ENCODE measurements around the gene LRRC56. TPM values are rescaled to one million over a fixed set of nuclear protein-coding genes. Genes with fewer than 3 reads are reported as not detected.

LRRC56 gene
- total RNA-seq, 2 experiments from 2014 or later = 1.9 to 2.2 TPM

DNA sequence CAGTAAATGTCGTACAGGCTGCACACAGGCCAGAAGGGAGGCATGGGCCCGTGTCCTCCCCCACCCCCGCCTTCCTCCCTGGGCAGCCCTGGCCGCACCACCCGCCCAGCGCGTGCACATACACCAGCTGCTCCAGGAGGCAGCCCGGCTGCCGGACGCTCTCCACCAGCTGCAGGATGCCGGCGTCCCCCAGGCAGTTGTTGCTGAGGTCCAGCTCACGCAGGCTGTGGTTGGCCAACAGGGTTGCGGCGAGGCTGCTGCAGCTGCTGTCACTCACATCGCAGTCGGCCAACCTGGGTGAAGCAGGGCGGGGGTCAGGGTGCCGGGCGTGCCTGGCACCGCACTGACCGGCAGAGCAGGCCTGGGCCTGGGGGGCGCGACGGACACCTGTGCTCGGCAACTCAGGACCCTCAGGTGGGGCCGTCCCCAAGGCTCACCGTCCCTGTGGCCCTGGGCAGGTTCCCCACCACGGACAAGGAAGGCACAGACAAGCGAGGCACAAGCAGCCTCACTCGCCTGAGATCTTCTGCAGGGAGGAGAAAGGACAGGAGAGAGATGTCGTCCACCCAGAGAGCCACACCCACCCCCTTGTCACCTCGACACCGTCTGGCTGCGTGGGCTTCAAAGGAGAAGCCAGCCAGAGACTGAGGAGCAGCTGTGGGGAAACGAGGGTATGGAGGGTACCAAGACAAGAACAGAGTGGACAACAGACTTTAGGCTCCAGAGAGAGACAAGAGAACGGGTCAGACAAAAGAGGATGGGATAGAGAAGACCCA lies 42.4 kb upstream of the LRRC56 start:
- POLR2A ChIA-PET = no interaction called here
- Mint-ChIP-seq H3K9me3 (ENCODE audit: insufficient read depth) (no peaks in the 10 kb centered on the region), H3K36me3 (ENCODE audit: low read depth) (peaks cover 33% of the 10 kb centered on the region), H3K4me3 (no peak overlapping the region), H3K4me1 (ENCODE audit: low read depth) (peaks cover 15% of the 10 kb centered on the region), H3K27ac (peak overlapping the region; percentile 10), H3K27me3 (ENCODE audit: low read depth) (no peaks in the 10 kb centered on the region)
- ATAC-seq (no peak), DNase-seq (no peak)
- CTCF ChIA-PET = no interaction called here

DNA sequence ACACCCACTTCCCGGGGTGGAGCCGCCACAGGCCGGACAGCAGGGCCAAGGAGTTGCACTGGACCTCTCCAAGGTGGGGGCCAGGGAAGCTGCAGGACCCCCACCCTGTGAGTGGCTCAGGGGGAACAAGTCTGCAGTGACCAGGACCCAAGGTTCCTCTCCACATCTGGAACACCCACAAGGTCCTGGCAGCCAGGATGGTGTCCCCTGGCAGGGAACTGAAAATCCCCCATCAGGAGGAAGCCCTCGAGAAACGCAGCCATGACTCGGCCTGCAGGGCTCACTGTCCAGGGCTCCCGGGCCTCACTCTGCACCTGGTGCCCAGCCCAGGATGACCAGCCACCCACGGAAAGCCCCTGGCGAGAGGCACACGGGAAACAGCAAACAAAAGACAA lies 41.8 kb upstream of the LRRC56 start:
- ChIA-PET CTCF (no interaction called here), POLR2A (no interaction called here)
- Mint-ChIP-seq H3K36me3 (ENCODE audit: low read depth) (peaks cover 36% of the 10 kb centered on the region), H3K4me3 (no peak overlapping the region), H3K9me3 (ENCODE audit: insufficient read depth) (no peaks in the 10 kb centered on the region), H3K27ac (peak overlapping the region; percentile 10), H3K27me3 (ENCODE audit: low read depth) (no peaks in the 10 kb centered on the region), H3K4me1 (ENCODE audit: low read depth) (peaks cover 15% of the 10 kb centered on the region)
- ATAC-seq (no peak), DNase-seq (no peak)

DNA sequence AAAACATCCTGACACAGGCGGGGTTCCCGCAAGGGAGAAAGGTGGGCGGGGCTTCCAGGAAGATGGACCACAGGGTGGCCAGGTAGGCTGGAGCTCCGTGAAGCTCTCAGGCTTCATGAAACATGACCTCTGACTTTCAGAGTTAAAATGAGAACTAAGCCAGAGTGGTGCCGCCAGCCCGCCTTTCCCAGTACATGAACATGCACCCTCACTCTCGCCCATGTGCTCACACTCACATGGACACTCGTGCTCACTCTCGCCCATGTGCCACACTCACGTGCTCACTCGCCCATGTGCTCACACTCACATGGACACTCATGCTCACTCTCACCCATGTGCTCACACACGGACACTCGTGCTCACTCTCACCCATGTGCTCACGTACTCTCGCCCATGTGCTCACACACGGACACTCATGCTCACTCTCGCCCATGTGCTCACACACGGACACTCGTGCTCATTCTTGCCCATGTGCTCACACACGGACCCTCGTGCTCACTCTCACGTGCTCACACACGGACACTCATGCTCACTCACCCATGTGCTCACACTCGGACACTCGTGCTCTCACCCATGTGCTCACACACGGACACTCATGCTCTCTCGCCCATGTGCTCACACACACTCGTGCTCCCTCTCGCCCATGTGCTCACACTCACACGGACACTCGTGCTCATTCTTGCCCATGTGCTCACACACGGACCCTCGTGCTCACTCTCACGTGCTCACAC lies 40.3 kb upstream of the LRRC56 start:
- no peak for DNase-seq
- Mint-ChIP-seq H3K36me3 (ENCODE audit: low read depth) (peaks cover 39% of the 10 kb centered on the region), H3K4me3 (no peak overlapping the region), H3K9me3 (ENCODE audit: insufficient read depth) (no peaks in the 10 kb centered on the region), H3K27ac (no peak overlapping the region), H3K4me1 (ENCODE audit: low read depth) (peaks cover 15% of the 10 kb centered on the region), H3K27me3 (ENCODE audit: low read depth) (no peaks in the 10 kb centered on the region)
- ChIA-PET POLR2A (no interaction called here), CTCF (no interaction called here)
- no peak for ATAC-seq

DNA sequence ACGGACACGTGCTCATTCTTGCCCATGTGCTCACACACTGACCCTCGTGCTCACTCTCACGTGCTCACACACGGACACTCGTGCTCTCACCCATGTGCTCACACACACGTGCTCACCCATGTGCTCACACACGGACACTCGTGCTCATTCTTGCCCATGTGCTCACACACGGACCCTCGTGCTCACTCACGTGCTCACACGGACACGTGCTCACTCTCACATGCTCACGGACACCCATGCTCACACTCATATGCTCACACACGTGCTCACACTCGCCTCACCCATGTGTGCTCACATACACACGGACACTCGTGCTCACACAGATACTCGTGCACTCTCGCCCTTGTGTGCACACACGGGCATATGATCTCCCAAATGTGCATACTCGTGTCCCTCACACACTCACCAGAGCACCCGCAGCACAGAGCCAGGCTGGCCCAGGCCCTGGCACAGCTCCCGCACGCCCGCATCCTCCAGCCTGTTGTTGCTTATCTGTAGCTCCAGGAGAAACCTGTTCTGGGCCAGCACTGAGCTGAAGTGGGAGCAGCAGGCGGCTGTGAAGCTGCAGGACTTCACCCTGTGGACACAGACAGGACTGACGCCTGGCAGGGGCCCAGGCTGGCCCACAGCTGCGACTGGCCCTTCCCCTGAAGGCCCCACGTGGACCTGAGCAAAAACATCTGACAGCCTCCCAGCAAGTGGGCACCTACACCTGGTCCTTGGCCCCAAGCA lies 39.6 kb upstream of the LRRC56 start:
- Mint-ChIP-seq H3K27me3 (ENCODE audit: low read depth) (no peaks in the 10 kb centered on the region), H3K36me3 (ENCODE audit: low read depth) (peaks cover 39% of the 10 kb centered on the region), H3K4me3 (no peak overlapping the region), H3K9me3 (ENCODE audit: insufficient read depth) (no peaks in the 10 kb centered on the region), H3K27ac (peak overlapping the region; percentile 62), H3K4me1 (ENCODE audit: low read depth) (peaks cover 15% of the 10 kb centered on the region)
- no peak for DNase-seq
- ChIA-PET POLR2A (interaction anchor here (1.0 kb wide), 1 partner anchor 9 kb away, joined by 3 read pairs; the partner anchor contains the start of gene RNH1), CTCF (no interaction called here)
- ATAC-seq = no peak

DNA sequence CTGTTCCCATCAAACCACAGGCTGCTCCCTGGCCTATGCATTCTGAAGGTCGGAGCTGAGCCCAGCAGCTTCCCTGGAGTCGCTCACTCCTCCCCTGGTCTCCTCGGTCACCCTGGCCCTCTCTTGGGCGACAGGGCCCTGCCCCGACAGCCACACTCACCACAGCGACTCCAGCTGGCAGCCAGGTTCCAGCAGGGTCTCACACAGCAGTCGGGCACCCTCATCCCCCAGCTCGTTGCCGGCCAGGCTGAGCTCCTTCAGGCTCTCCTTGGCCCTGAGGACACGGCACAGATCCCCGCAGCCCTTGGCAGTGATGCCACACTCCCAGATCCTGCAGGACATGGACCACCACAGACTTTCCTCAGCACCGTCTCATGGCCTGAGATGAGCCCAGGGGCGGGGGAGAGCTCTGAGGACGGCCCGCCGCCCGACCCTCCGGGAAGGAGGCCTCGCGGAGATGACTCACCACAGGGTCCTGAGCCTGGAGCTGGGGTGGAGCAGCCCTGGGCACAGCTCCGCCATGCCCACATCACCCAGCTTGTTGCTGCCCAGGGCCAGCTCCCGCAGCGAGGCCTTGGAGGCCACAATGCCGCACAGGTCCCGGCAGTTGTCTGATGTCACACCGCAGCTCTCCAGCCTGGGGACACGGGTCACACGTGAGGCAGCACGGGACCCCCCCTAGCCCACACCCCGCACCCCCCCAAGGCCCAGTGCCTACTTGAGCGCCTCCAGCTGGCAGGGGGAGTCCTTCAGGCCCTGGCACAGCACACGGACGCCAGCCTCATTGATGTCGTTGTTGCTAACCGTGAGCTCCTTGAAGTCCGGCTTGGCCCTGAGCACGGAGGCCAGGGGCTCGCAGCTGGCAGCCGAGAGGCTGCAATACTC lies 38.8 kb upstream of the LRRC56 start:
- Mint-ChIP-seq H3K9me3 (ENCODE audit: insufficient read depth) (no peaks in the 10 kb centered on the region), H3K27me3 (ENCODE audit: low read depth) (no peaks in the 10 kb centered on the region), H3K4me3 (no peak overlapping the region), H3K4me1 (ENCODE audit: low read depth) (peaks cover 18% of the 10 kb centered on the region), H3K36me3 (ENCODE audit: low read depth) (peaks cover 39% of the 10 kb centered on the region), H3K27ac (no peak overlapping the region)
- ATAC-seq = no peak
- POLR2A ChIA-PET = interaction anchor here (1.0 kb wide), 1 partner anchor 8 kb away, joined by 3 read pairs; the partner anchor contains the start of gene RNH1
- CTCF ChIA-PET = interaction anchor here (0.6 kb wide), 1 partner anchor 197 kb away, joined by 3 read pairs; the partner anchor contains the start of gene DEAF1
- DNase-seq = no peak

DNA sequence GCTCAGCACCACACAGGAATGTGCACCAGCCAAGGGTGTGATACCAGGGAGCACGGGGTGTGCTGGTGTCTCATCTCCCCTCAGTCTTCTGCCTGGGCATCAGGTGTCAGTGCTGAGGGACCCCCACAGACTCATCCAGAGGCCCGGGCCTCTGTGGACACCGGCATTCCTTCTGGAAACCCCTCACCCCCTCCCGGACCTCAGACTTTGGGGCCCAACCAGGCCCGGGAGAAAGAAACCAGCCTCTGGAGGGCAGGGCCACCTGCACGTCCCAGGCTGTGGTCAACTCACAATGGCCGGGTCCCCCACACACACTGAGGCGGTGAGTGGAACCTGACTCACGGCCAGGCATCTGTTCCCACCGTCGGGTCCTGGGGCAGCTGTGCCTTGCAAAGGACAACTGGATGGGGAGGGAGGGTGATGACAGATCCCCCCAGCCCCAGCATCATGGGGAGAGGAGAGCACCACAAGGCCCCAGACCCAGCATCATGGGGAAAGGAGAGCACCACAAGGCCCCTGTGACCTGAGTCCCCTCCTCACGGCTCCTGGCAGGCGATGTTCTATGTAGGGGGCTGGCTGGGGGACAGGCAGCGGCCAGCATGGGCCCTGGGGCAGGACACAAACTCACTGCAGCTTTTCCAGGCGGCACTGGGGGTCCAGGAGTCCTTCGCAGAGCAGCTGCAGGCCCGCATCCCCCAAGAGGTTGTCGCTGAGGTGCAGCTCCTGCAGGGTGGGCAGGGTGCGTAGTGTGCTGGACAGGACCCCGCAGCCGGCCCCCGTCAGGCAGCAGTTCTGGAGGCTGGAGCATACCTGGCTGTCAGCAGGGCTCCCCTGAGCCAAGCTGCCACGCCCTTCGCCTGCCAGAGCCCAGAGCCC lies 37.9 kb upstream of the LRRC56 start:
- ChIA-PET POLR2A (no interaction called here), CTCF (interaction anchor here (0.6 to 0.7 kb wide), 2 partner anchors 19 to 196 kb away, joined by 3 read pairs; partner anchors contain the start of gene DEAF1)
- Mint-ChIP-seq H3K36me3 (ENCODE audit: low read depth) (peaks cover 37% of the 10 kb centered on the region), H3K4me3 (no peak overlapping the region), H3K27me3 (ENCODE audit: low read depth) (no peaks in the 10 kb centered on the region), H3K27ac (no peak overlapping the region), H3K9me3 (ENCODE audit: insufficient read depth) (no peaks in the 10 kb centered on the region), H3K4me1 (ENCODE audit: low read depth) (peaks cover 21% of the 10 kb centered on the region)
- ATAC-seq = no peak
- DNase-seq = no peak

DNA sequence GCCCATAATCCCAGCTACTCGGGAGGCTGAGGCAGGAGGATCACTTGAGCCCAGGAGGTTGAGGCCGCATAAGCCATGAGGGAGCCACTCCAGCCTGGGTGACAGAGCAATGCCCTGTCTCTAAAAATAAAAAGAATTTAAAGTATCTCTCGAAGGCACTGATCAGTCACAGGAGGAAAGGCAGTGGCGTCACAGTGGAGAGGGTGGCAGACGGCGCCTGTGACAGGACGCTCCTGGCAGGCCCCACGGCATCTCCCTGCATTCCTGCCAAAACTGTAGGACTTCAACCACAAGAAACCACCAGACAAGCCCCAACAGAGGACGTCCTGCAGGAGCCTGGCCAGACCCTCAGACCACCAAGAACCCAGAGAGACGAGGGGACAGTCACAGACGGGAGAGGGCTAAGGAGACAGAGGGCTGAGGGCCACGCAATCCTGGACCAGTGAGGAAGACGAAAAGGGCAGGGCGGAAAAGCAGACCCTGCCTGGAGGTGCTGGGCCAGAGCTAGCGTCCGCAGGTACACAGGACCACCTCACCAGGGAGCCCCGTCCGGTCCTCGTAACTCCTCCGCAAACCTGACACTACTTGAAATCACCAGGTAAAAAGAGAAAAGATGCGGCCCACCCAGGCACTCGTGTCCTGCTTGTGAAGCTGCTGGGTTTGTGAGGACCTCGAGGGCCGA lies 36.2 kb upstream of the LRRC56 start:
- POLR2A ChIA-PET = no interaction called here

DNA sequence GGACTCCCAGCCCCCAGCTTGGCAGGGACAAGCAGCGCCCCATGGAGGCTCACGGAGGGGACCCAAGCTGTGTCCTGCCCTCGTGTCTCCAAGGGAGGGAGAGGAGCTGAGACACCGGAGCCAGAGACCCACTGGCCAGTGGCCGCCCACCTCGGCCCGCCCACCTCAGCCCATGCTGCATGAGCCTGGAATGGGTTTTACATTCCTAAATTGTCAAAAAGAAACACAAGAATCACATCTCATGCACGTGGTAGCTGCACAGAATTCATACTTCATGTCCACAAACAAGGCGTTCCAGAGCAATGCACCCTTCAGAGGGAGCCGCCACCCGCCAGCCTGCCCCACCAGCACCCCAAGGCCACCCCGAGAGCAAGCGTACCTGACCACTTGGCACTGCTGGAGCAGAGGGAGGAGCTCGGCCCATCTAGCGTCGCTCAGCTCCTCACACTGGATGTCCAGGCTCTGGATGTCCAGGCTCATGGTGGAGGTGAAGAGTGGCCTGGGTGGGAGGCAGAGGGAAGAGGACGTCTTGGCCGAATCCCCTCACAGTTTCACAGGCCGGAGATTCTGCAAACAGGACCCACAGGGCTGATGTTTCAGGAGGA lies 35.5 kb upstream of the LRRC56 start:
- Mint-ChIP-seq H3K27ac (peak overlapping the region; percentile 39), H3K27me3 (ENCODE audit: low read depth) (no peaks in the 10 kb centered on the region), H3K4me3 (no peak overlapping the region), H3K9me3 (ENCODE audit: insufficient read depth) (no peaks in the 10 kb centered on the region), H3K36me3 (ENCODE audit: low read depth) (peaks cover 40% of the 10 kb centered on the region), H3K4me1 (ENCODE audit: low read depth) (peaks cover 35% of the 10 kb centered on the region)
- POLR2A ChIA-PET = no interaction called here
- CTCF ChIA-PET = interaction anchor here (1.7 kb wide), 1 partner anchor 17 kb away, joined by 7 read pairs; no protein-coding TSS in a partner anchor
- DNase-seq (no peak), ATAC-seq (no peak)

More for the DNA sequence above, 36.2 kb upstream of the LRRC56 start:
- H3K27ac Mint-ChIP-seq = peak overlapping the region; percentile 28
- H3K4me3 Mint-ChIP-seq = no peak overlapping the region
- H3K36me3 Mint-ChIP-seq (ENCODE audit: low read depth) = peaks cover 39% of the 10 kb centered on the region
- no peak for ATAC-seq
- peaks cover 36% of the 10 kb centered on the region for H3K4me1 Mint-ChIP-seq (ENCODE audit: low read depth)
- no peak for DNase-seq
- CTCF ChIA-PET = interaction anchor here (1.7 kb wide), 1 partner anchor 18 kb away, joined by 7 read pairs; no protein-coding TSS in a partner anchor
- no peaks in the 10 kb centered on the region for H3K9me3 Mint-ChIP-seq (ENCODE audit: insufficient read depth)
- H3K27me3 Mint-ChIP-seq (ENCODE audit: low read depth) = no peaks in the 10 kb centered on the region

DNA sequence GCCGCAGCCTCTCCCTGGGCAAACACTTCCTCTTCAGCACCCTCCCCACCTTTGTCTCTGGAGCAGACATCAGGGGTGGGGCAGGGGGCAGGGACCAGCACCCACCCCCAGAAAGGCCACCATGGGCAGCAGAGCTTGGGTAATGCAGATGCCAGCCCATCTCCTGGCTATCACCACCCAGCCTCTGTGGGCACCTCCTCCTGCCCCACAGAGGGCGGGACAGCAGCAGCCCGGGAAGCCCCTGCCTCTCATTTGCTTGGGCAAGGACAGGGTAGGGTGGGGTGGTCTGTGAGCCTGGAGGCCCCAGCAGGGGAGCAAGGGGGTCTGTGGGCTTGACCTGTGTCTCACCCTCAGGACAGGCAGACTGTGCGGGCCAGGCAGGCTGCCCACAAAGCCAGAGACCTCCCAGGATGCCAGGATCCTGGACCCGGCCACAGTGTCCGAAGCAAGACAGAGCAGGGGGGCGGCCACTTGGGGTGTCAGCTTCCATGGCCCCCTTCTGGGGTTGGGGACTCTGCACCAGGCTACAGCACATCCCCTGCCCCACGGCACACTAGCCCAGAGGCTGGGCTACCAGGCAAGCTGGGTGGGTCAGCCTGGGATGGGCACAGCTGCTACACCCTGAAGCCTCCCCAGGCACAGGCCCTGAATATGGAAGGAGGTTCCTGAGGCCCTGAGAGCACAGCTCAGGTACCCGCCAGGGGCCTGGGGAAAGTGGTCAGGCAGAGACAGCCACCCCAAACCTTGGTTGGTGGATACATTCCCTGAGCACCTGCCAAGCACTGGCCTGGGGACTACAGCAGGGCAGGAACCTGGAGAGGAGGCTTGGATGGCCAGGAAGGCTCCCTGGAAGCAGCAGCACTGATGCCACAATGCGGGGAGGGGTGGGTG lies 34.8 kb upstream of the LRRC56 start:
- Mint-ChIP-seq H3K4me3 (no peak overlapping the region), H3K36me3 (ENCODE audit: low read depth) (peaks cover 32% of the 10 kb centered on the region), H3K27ac (no peak overlapping the region), H3K9me3 (ENCODE audit: insufficient read depth) (no peaks in the 10 kb centered on the region), H3K4me1 (ENCODE audit: low read depth) (peaks cover 28% of the 10 kb centered on the region), H3K27me3 (ENCODE audit: low read depth) (no peaks in the 10 kb centered on the region)
- DNase-seq (no peak), ATAC-seq (no peak)
- ChIA-PET POLR2A (no interaction called here), CTCF (interaction anchor here (1.7 kb wide), 1 partner anchor 17 kb away, joined by 7 read pairs; no protein-coding TSS in a partner anchor)
